ENCODE measurements around the gene NMNAT1. TPM values are rescaled to one million over a fixed set of nuclear protein-coding genes. Genes with fewer than 3 reads are reported as not detected.

The NMNAT1 gene
- 2.2 and 5.6 TPM in 2 replicates for total RNA-seq

GRCh38 chr1:9942939-9943788 is at the start of gene NMNAT1, which contains the start of gene LZIC:
Gene NMNAT1, plus strand, starts transcription at chr1:9943475. Its CDS starts 28,599 bp downstream, at chr1:9972074.
Gene LZIC, minus strand, starts transcription at chr1:9943391. Its CDS starts 6,772 bp downstream, at chr1:9936619.
- H3K4me3 ChIP-seq (ENCODE audit: low read depth, low read length), result peak within 1 kb of the TSS; percentile 98
- TF ChIP-seq CTCF (conservative IDR thresholded peaks at IDR 0.05; ENCODE audit: low read depth, low read length), result no peak
- peak; percentile 54 for DNase-seq (ENCODE audit: low read depth)

GRCh38 chr1:9894115-9894514 is 49.2 kb upstream of the NMNAT1 start:
- DNase-seq (ENCODE audit: low read depth), result no peak
- no peak overlapping the region for H3K4me3 ChIP-seq (ENCODE audit: low read depth, low read length)
- no peak for TF ChIP-seq CTCF (conservative IDR thresholded peaks at IDR 0.05; ENCODE audit: low read depth, low read length)

GRCh38 chr1:9900142-9901043 is 42.9 kb upstream of the NMNAT1 start:
- no peak for DNase-seq (ENCODE audit: low read depth)
- no peak overlapping the region for H3K4me3 ChIP-seq (ENCODE audit: low read depth, low read length)
- no peak for TF ChIP-seq CTCF (conservative IDR thresholded peaks at IDR 0.05; ENCODE audit: low read depth, low read length)

- DNase-seq (ENCODE audit: low read depth), result no peak
- no peak for TF ChIP-seq CTCF (conservative IDR thresholded peaks at IDR 0.05; ENCODE audit: low read depth, low read length)
- no peak overlapping the region for H3K4me3 ChIP-seq (ENCODE audit: low read depth, low read length)
These were observed 41.9 kb upstream of the NMNAT1 start for GRCh38 chr1:9901148-9902059.

GRCh38 chr1:9902060-9902452 is 41.2 kb upstream of the NMNAT1 start:
- TF ChIP-seq CTCF (conservative IDR thresholded peaks at IDR 0.05; ENCODE audit: low read depth, low read length), result no peak
- DNase-seq (ENCODE audit: low read depth), result no peak
- H3K4me3 ChIP-seq (ENCODE audit: low read depth, low read length), result no peak overlapping the region

All from epithelial cell of proximal tubule (primary cell).